H1 (cell line): ENCODE results near the gene CAPN14. TPM values are rescaled to one million over a fixed set of nuclear protein-coding genes. Genes with fewer than 3 reads are reported as not detected.

Experiments used
- BCL11A ChIP-seq, 2 experiments: IDR thresholded peaks; one replicate each; pipeline ENCODE4 v1.6.1; 2011; ENCODE audit warnings: low read depth in 2 of 2, low read length in 2 of 2, mild to moderate bottlenecking in 2 of 2
- EP300 ChIP-seq, 2 experiments: IDR thresholded peaks; 1 replicate in 1 of 2; 2 replicates in 1 of 2; pipeline ENCODE4 v1.6.1; 2011 to 2012; ENCODE audit warnings: low read depth in 2 of 2, low read length in 2 of 2, mild to moderate bottlenecking in 2 of 2, borderline replicate concordance in 1 of 2, inconsistent platforms in 1 of 2, moderate library complexity in 1 of 2
- KDM5A ChIP-seq: fragments of 200-600 bp; IDR thresholded peaks from 2 replicates; pipeline ENCODE4 v1.7.1; 2012; ENCODE audit warnings: mild to moderate bottlenecking, low read length, inconsistent platforms, mixed read lengths
- NANOG ChIP-seq: IDR thresholded peaks from 2 replicates; pipeline ENCODE4 v1.6.1; 2011; ENCODE audit warnings: low read length, low read depth, mild to moderate bottlenecking, inconsistent platforms; ENCODE audit not compliant: insufficient read depth, poor library complexity, severe bottlenecking
- POU5F1 ChIP-seq: IDR thresholded peaks from 2 replicates; pipeline ENCODE4 v1.6.1; 2011; ENCODE audit warnings: low read depth, mild to moderate bottlenecking, low read length, moderate library complexity
- RBBP5 ChIP-seq: IDR thresholded peaks from 2 replicates; pipeline ENCODE4 v1.7.1; 2012; ENCODE audit warnings: low read depth, mild to moderate bottlenecking, inconsistent platforms, low read length, moderate library complexity, borderline replicate concordance
- polyA plus RNA-seq, 7 experiments: library from polyadenylated mRNA; depleted of rRNA in 3 of 7; stranded (reverse) in 5 of 7; unstranded in 2 of 7; fragments of >200 nt in 5 of 7; fragments of 200-250 nt in 2 of 7; gene quantifications; 1 replicate in 5 of 7; 2 replicates in 1 of 7; 4 replicates in 1 of 7; pipeline versions ENCODE4 v1.2.1 to v1.2.3, GENCODE V29; 2011 to 2013; ENCODE audit warnings: missing spikeins in 2 of 7, mixed read lengths in 2 of 7
- total RNA-seq: library from RNA; stranded (reverse); fragmentation: NEBNext Ultra II Directional; extraction: Animal tissue kit (Norgen Biotek cat#: 25700); gene quantifications from 2 replicates; pipeline ENCODE4 v1.2.1, GENCODE V29; 2021
- TF ChIP-seq, protein P1 (sequence below): IDR thresholded peaks from 2 replicates; pipeline ENCODE4 v1.6.1; 2012; ENCODE audit warnings: inconsistent platforms
- TF ChIP-seq, protein P2 (sequence below): IDR thresholded peaks from 2 replicates; pipeline ENCODE4 v1.6.1; 2011; ENCODE audit warnings: low read depth, mild to moderate bottlenecking, low read length; ENCODE audit not compliant: insufficient read depth
- TF ChIP-seq, protein P3 (sequence below), 3 experiments: IDR thresholded peaks; 1 replicate in 2 of 3; 2 replicates in 1 of 3; pipeline versions ENCODE4 v1.5.1 to v1.6.1; 2011; ENCODE audit warnings: low read length in 3 of 3, mild to moderate bottlenecking in 3 of 3, inconsistent platforms in 2 of 3, low read depth in 1 of 3, moderate library complexity in 1 of 3; ENCODE audit not compliant: insufficient read depth in 1 of 3; ENCODE audit errors: control extremely low read depth in 1 of 3

Gene CAPN14
- total and polyA plus RNA-seq, 2 of the 8 experiments (the other 6 are each of a cell fraction or from before 2014, with no cell fraction given), result 0.07 TPM; not detected in 1

DNA sequence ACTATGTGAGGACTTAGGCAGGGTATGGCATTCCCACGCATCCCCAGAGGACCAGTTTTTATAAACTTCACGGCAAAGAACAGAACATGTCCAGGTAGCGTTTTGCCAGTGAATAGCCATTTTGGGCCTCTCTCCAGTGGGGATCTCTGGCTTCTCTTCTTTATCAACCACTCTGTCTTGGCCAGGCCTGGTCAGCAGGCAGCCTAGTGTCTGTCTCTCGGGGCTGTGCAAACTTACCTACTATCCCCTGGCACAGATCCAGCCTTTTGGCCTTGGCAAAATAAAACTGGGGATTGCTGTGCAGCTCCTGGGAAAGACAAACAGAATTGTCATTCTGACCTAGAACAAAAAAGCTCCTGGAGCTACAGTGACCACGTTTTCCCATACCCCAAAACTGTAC is 14.5 kb downstream of the CAPN14 start (continued):
- TF ChIP-seq, protein P1, sequence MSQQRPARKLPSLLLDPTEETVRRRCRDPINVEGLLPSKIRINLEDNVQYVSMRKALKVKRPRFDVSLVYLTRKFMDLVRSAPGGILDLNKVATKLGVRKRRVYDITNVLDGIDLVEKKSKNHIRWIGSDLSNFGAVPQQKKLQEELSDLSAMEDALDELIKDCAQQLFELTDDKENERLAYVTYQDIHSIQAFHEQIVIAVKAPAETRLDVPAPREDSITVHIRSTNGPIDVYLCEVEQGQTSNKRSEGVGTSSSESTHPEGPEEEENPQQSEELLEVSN, result no peak
- TF ChIP-seq RBBP5 (no peak), EP300 (IDR thresholded peaks at IDR 0.05; ENCODE audit: borderline replicate concordance in 1 of 2, low read depth in 2 of 2, low read length in 2 of 2) (no peak), KDM5A (no peak), NANOG (no peak), BCL11A (IDR thresholded peaks at IDR 0.05; ENCODE audit: low read depth in 2 of 2, low read length in 2 of 2) (no peak), POU5F1 (no peak)
- TF ChIP-seq, protein P2, sequence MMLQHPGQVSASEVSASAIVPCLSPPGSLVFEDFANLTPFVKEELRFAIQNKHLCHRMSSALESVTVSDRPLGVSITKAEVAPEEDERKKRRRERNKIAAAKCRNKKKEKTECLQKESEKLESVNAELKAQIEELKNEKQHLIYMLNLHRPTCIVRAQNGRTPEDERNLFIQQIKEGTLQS, result no peak
- TF ChIP-seq, protein P3, sequence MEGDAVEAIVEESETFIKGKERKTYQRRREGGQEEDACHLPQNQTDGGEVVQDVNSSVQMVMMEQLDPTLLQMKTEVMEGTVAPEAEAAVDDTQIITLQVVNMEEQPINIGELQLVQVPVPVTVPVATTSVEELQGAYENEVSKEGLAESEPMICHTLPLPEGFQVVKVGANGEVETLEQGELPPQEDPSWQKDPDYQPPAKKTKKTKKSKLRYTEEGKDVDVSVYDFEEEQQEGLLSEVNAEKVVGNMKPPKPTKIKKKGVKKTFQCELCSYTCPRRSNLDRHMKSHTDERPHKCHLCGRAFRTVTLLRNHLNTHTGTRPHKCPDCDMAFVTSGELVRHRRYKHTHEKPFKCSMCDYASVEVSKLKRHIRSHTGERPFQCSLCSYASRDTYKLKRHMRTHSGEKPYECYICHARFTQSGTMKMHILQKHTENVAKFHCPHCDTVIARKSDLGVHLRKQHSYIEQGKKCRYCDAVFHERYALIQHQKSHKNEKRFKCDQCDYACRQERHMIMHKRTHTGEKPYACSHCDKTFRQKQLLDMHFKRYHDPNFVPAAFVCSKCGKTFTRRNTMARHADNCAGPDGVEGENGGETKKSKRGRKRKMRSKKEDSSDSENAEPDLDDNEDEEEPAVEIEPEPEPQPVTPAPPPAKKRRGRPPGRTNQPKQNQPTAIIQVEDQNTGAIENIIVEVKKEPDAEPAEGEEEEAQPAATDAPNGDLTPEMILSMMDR (IDR thresholded peaks at IDR 0.05; ENCODE audit: control extremely low read depth in 1 of 3, insufficient read depth in 1 of 3, low read depth in 1 of 3, low read length in 3 of 3), result no peak
